ENCODE data around the gene GADD45GIP1.
A peak's percentile ranks its signal among the peaks of the same experiment; 100 is the strongest.
"Not testable (repeated sequence)": the region's sequence is repeated elsewhere in the genome, so short reads cannot be mapped to it uniquely, and the experiment has no call there.

Gene GADD45GIP1

GRCh38 chr19:12955996-12956395, 1.0 kb downstream of the GADD45GIP1 start:
- DNase-seq = no peak

DNA sequence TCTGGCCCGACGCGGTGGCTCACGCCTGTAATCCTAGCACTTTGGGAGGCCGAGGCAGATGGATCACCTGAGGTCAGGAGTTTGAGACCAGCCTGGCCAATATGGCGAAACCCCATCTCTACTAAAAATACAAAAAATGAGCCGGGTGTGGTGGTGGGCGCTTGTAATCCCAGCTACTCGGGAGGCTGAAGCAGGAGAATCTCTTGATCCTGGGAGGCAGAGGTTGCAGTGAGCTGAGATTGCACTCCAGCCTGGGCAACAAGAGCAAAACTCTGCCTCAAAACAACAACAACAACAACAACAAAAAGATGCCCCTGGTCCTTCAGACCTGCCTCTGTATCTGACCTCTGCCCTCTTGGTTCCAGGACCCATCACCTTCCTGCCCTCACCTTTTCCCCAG, 1.4 kb downstream of the GADD45GIP1 start:
- not testable (repeated sequence) for DNase-seq

GRCh38 chr19:12954612-12954962, 2.4 kb downstream of the GADD45GIP1 start:
- DNase-seq = no peak

GRCh38 chr19:12953799-12954611, 3.0 kb downstream of the GADD45GIP1 start:
- DNase-seq = no peak

GRCh38 chr19:12953138-12953798, 3.8 kb downstream of the GADD45GIP1 start:
- DNase-seq = no peak

GRCh38 chr19:12952488-12953137, 4.4 kb downstream of the GADD45GIP1 start:
- peak; percentile 92 for DNase-seq

GRCh38 chr19:12952050-12952449, 5.0 kb downstream of the GADD45GIP1 start:
- DNase-seq = not testable (repeated sequence)

DNA sequence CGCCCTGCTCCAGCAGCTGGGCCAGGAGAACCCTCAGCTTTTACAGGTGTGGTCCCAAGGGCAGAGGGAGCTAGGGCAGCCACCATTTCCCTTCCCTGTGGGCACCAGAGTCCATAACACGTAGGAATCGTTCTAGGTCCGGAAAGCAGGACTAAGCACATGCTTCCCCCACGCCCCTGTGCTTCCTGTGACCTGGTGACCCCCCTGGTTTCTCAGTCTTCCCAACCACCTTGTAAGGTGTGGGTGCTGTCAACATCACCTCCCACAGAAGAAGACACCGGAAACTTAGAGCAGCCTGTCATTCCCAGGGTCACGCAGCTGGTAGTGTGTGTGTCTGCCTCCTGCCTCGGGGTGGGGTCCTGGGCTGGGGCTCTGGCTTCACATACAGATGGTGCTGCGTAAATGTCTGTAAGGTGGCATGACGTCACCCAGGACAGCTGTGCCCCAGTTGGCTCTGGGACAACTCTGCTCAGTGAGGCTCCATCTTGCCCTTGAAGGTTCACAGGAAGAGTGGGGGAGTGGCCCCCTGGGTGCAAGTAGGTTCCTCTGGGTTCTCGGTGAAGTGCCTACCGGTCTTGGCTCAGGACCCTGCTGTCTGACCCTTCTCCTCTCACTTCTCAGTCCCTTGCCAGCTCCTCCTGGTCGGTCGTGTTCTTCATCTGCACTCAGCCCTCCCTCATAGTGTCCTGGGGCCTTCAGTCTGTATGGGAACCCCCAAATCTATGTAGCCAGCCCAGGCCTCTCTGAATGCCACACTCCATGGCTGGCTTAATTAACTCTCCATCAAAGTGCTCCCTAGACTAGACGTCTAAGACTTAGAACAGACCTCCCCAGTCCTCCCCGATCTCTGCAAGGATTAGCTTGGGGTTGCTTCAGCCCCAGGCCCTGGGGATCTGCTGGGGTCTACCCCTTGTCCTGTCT, 7.4 kb downstream of the GADD45GIP1 start:
- DNase-seq = no peak

DNA sequence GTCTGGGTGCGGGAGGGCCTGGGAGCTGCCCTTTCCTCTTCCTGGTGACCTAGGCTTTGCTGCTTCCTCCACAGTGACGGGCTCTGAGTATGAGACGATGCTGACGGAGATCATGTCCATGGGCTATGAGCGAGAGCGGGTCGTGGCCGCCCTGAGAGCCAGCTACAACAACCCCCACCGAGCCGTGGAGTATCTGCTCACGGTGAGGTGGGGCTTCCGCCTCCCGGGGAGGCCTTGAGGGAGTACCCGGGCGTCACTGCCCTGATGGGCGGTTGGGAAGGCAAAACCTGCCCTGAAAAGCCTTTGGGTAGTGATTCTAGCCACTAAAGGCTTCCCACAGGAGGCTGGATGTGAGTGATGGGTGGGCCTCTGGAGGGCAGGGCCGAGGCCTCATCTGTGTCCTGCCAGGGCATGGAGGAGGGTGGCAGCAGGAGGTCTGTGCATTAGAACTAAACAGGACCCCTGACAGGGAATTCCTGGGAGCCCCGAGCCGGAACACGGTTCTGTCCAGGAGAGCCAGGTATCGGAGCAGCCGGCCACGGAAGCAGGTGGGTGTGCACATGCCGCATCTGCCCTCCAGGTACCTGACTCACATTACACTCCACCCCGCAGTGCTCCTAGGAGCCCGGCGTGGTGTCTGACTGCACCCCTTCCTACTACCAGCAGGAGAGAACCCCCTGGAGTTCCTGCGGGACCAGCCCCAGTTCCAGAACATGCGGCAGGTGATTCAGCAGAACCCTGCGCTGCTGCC, 8.2 kb downstream of the GADD45GIP1 start:
- no peak for DNase-seq

DNA sequence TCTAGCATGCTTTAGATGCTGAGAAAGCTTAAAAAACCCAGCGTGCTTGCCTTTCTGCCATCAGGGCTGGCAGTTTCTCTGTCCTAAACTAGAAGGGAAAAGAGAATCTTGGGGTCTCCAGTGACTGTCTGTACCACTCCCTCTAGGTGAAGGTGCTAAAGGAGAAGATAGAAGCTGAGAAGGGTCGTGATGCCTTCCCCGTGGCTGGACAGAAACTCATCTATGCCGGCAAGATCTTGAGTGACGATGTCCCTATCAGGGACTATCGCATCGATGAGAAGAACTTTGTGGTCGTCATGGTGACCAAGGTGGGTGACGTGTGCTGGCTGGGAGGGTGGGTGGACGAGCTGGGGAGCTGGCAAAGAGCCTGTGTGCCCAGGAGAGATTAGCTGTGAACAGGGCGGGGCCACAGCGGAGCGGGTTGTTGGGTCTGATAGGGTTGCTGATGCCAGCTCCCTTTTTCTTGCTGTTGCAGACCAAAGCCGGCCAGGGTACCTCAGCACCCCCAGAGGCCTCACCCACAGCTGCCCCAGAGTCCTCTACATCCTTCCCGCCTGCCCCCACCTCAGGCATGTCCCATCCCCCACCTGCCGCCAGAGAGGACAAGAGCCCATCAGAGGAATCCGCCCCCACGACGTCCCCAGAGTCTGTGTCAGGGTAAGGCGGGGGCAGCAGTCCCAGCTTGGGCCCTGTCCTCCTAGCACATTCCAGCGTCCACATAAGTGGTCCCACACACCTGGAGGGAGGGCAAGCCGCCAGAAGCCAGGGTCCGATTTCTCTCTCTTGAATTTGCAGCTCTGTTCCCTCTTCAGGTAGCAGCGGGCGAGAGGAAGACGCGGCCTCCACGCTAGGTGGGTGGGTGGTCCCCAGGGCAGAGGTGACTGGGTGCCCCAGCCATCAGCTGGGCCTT, 9.1 kb downstream of the GADD45GIP1 start:
- DNase-seq = no peak

DNA sequence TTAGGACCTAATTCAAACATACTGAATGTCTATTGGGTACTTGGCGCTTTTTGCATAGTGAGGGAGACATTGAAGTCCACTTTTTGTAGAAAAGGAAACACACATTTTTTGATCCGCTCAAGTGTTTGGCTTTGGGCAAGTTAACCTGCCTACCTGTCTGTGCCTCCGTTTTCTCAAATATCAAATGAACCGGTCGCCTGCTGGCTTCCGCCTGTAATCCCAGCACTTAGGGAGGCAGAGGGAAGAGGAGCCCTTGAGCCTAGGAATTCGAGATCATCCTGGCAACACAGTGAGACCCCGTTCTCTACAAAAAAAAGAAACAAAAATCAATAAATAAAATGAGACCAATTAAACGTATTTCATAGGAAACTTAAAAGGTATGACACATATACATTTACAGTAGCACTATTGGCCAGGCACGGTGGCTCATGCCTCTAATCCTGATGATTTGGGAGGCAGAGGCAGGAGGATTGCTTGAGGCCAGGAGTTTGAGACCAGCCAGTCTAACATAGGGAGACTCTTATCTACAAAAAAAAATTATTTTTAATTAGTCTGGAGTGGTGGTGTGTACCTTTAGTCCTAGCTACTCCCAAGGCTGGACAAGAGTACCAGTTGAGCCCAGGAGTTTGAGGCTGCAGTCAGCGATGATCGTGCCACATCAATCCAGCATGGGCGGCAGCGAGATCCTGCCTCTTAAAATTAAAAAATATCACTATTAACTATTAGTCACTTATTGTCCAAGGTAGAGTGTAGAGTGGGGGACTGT, 10.1 kb downstream of the GADD45GIP1 start:
- DNase-seq = no peak

DNA sequence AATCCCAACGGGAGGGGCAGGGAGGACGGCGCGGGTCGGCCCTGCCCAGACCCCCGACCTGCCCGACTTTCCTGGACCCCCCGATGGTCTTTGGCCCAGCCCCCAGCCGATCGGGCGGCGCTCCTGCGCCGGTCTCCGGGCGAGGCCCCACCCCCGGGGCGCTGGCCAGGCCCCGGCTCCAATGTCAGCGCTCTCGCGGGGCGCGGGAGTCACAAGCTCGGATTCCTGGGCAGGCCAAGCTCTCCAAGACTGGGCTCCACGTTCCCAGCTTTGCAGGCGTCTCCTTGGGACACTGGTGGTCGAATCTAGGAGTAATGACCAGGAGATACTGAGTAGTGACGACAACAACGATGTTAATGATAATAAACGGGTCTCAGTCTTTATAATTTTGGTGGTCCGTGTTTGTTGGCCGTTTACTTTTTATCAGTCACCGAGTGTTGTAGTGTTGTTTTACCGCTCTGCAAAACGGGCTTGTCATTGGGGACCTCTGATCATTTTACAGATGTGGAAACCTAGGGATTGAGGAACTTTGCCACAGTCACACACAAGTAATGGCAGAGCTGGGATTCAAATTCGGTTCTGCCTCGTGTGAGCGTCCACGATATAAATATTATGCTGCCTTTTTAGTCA, 10.8 kb downstream of the GADD45GIP1 start:
- peak; percentile 86 for DNase-seq

DNA sequence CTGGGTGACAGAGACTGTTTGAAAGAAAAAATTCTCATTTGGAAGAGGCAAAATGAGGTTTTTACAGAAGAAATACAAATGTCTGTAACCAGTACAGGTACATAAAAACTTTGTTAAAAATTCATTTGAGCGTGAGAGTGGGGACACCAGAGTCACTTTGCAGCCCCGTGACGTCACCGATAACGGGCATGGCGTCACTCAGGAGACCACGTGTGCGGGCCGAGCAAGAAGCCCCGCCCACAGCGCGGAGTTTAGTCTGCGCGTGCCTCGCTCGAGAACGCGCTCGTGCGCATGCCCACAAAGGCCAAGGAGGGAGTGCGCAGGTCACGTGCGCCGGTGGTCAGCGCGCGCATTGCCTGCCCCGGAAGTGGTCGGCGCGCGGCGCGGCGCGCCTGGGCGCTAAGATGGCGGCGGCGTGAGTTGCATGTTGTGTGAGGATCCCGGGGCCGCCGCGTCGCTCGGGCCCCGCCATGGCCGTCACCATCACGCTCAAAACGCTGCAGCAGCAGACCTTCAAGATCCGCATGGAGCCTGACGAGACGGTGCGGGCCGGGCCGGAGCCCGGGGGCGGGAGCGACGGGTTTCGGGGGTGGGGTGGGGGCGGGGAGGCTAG, 11.4 kb downstream of the GADD45GIP1 start, which contains the start of gene RAD23A:
TSS of gene RAD23A (plus strand) at position 384 of the 613 bp plus-strand sequence. CDS start at position 471, 87 bp downstream.
- DNase-seq = peak; percentile 97

DNA sequence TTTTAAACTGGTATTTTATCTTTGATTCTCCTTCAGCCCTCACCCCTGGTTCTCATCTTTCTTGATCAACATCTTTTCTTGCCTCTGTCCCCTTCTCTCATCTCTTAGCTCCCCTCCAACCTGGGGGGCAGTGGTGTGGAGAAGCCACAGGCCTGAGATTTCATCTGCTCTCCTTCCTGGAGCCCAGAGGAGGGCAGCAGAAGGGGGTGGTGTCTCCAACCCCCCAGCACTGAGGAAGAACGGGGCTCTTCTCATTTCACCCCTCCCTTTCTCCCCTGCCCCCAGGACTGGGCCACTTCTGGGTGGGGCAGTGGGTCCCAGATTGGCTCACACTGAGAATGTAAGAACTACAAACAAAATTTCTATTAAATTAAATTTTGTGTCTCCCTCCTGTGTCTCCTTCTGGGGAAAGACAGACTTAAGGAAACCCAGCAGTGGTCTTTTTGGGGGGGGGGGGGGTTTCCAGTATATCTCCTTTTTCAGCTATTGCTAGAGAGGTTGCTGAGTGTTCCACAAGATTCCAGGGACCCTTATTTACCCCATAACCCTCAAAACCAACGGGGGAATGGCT, 12.8 kb downstream of the GADD45GIP1 start:
- no peak for DNase-seq

DNA sequence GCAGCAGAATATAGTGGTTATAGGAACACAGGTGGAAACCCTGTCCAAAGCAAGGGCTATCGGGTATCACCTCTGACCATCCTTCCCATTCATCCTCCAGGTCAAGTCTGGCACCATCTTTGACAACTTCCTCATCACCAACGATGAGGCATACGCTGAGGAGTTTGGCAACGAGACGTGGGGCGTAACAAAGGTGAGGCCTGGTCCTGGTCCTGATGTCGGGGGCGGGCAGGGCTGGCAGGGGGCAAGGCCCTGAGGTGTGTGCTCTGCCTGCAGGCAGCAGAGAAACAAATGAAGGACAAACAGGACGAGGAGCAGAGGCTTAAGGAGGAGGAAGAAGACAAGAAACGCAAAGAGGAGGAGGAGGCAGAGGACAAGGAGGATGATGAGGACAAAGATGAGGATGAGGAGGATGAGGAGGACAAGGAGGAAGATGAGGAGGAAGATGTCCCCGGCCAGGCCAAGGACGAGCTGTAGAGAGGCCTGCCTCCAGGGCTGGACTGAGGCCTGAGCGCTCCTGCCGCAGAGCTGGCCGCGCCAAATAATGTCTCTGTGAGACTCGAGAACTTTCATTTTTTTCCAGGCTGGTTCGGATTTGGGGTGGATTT, 13.5 kb downstream of the GADD45GIP1 start:
- no peak for DNase-seq

DNA sequence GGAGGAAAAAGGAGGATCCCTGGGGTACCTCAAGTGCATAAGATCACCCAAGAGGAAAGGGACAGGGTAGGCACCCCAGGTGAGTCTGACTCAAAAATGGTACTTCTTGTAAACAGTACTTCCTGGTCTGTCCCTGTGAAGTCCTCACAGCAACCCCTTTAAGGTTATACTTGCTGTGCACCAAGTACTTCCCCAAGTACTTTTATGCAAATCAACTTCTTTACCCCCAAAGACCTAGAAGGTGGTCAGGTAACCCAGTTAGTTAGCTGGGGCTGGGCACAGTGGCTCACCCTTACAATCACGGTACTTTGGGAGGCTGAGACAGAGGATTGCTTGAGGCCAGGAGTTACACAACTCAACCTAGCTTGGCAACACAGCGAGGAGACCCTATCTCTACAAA, 16.1 kb downstream of the GADD45GIP1 start:
- DNase-seq = no peak

DNA sequence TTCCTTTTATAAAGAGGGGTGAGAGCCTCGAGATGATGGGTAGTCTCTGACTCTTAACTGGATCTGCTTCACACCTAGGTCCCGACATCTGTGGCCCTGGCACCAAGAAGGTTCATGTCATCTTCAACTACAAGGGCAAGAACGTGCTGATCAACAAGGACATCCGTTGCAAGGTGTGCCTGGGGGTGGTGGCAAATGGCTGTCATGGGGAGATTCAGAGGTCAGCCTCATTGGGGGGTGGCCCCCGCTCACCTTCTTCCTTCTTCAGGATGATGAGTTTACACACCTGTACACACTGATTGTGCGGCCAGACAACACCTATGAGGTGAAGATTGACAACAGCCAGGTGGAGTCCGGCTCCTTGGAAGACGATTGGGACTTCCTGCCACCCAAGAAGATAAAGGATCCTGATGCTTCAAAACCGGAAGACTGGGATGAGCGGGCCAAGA, 17.0 kb downstream of the GADD45GIP1 start:
- no peak for DNase-seq

Data from fibroblast of skin of back (primary cell).